SK-N-SH (cell line): ENCODE data around the gene PRM1. TPM values are rescaled to one million over a fixed set of nuclear protein-coding genes. Genes with fewer than 3 reads are reported as not detected.

Experiments used
- CTCF ChIA-PET: fragments of 300-600, 350-600 bp; formaldehyde crosslinking; extraction: SDS; loops from one replicate; lab custom pipeline; 2021; lab: Yijun Ruan, JAX
- POLR2A ChIA-PET: fragments of 350-600 bp; sonication (Branson Sonifier 250); formaldehyde crosslinking; extraction: SDS; loops from one replicate; lab custom pipeline; 2020; ENCODE audit warnings: antibody characterized with exemption, inconsistent platforms; lab: Yijun Ruan, JAX
- DNase-seq: peaks from one replicate; pipeline ENCODE4 v3.0.0; 2012
- H2AFZ ChIP-seq: fragments of 200-600 bp; sonication (generic); 2 replicates; pipeline ENCODE4 v1.8.1; 2016; ENCODE audit warnings: antibody characterized with exemption, mild to moderate bottlenecking, low read depth
- H3F3A ChIP-seq: fragments of 200-600 bp; sonication (generic); replicated peaks from 2 replicates; pipeline ENCODE3; 2016; ENCODE audit warnings: antibody characterized with exemption, mild to moderate bottlenecking; ENCODE audit not compliant: insufficient read depth
- H3K27ac ChIP-seq, 2 experiments: fragments of 200-500 bp in 1 of 2; fragments of 200-600 bp in 1 of 2; sonication (Bioruptor generic) in 1 of 2; sonication (generic), shearing (Covaris generic) in 1 of 2; 2 replicates each; pipeline versions ENCODE4 v1.5.1 to v1.6.1; 2014 to 2016; ENCODE audit warnings: low read depth in 2 of 2, inconsistent platforms in 1 of 2, low read length in 1 of 2, mild to moderate bottlenecking in 1 of 2, mixed read lengths in 1 of 2
- H3K27me3 ChIP-seq: fragments of 200-600 bp; sonication (generic), shearing (Covaris generic); 2 replicates; pipeline ENCODE4 v1.6.1; 2016; ENCODE audit warnings: mixed run types; ENCODE audit not compliant: insufficient read depth
- H3K36me3 ChIP-seq, 2 experiments: fragments of 200-500 bp in 1 of 2; fragments of 200-600 bp in 1 of 2; sonication (Bioruptor generic) in 1 of 2; sonication (generic) in 1 of 2; replicated peaks in 1 of 2; 2 replicates each; pipeline versions ENCODE3 to v1.5.1; 2014 to 2016; ENCODE audit warnings: low read length in 1 of 2, mild to moderate bottlenecking in 1 of 2; ENCODE audit not compliant: insufficient read depth in 2 of 2, control insufficient read depth in 1 of 2
- H3K4me1 ChIP-seq, 2 experiments: fragments of 200-500 bp in 1 of 2; fragments of 200-600 bp in 1 of 2; sonication (Bioruptor generic) in 1 of 2; sonication (generic), shearing (Covaris generic) in 1 of 2; 2 replicates each; pipeline versions ENCODE4 v1.5.1 to v1.6.1; 2014 to 2016; ENCODE audit warnings: low read depth in 1 of 2, low read length in 1 of 2, mixed run types in 1 of 2; ENCODE audit not compliant: insufficient read depth in 2 of 2, control insufficient read depth in 1 of 2
- H3K4me2 ChIP-seq: fragments of 200-600 bp; sonication (generic), shearing (Covaris generic); 2 replicates; pipeline ENCODE4 v1.6.1; 2017; ENCODE audit warnings: mixed run types
- H3K4me3 ChIP-seq, 2 experiments: fragments of 200-500 bp in 1 of 2; fragments of 200-600 bp in 1 of 2; sonication (Bioruptor generic) in 1 of 2; sonication (generic), shearing (Covaris generic) in 1 of 2; 2 replicates each; pipeline versions ENCODE4 v1.5.1 to v1.8.1; 2014 to 2016; ENCODE audit warnings: low read depth in 2 of 2, inconsistent platforms in 1 of 2, low read length in 1 of 2, mild to moderate bottlenecking in 1 of 2, mixed read lengths in 1 of 2, moderate library complexity in 1 of 2
- H3K79me2 ChIP-seq: fragments of 200-600 bp; sonication (generic); 2 replicates; pipeline ENCODE4 v1.8.1; 2017; ENCODE audit warnings: mild to moderate bottlenecking; ENCODE audit not compliant: insufficient read depth
- H3K9ac ChIP-seq: fragments of 200-600 bp; sonication (generic); 2 replicates; pipeline ENCODE4 v1.6.1; 2017; ENCODE audit warnings: mixed run types
- H3K9me2 ChIP-seq: fragments of 200-600 bp; sonication (generic); 2 replicates; pipeline ENCODE4 v1.6.1; 2017; ENCODE audit warnings: mixed run types
- H3K9me3 ChIP-seq: fragments of 200-600 bp; sonication (generic); 2 replicates; pipeline ENCODE4 v1.6.1; 2017; ENCODE audit warnings: mixed run types, mild to moderate bottlenecking, moderate library complexity
- H4K20me1 ChIP-seq: fragments of 200-600 bp; sonication (generic); 2 replicates; pipeline ENCODE4 v1.6.1; 2017; ENCODE audit warnings: mild to moderate bottlenecking, mixed run types; ENCODE audit not compliant: insufficient read depth
- EZH2phosphoT487 ChIP-seq: fragments of 200-600 bp; sonication (generic); IDR thresholded peaks from 2 replicates; pipeline ENCODE4 v1.6.1; 2017; ENCODE audit warnings: low read depth, mixed run types, mild to moderate bottlenecking, antibody characterized with exemption, moderate library complexity, borderline replicate concordance
- FOXJ3 ChIP-seq: sonication (generic); formaldehyde crosslinking; IDR thresholded peaks from 2 replicates; pipeline ENCODE4 v1.5.1; 2020; ENCODE audit warnings: mild to moderate bottlenecking, missing genetic modification reagents
- FOXM1 ChIP-seq: IDR thresholded peaks from 2 replicates; pipeline ENCODE4 v1.4.0; 2012; ENCODE audit warnings: low read depth, mild to moderate bottlenecking
- GABPA ChIP-seq: IDR thresholded peaks from 2 replicates; pipeline ENCODE4 v1.4.0; 2012; ENCODE audit warnings: low read depth, mild to moderate bottlenecking
- MXI1 ChIP-seq: IDR thresholded peaks from 2 replicates; pipeline ENCODE4 v1.6.1; 2012; ENCODE audit warnings: mild to moderate bottlenecking, low read depth, low read length, improper control_type of control experiment
- NRF1 ChIP-seq: IDR thresholded peaks from 2 replicates; pipeline ENCODE4 v1.6.1; 2012; ENCODE audit warnings: low read depth, mild to moderate bottlenecking, low read length
- POLR2AphosphoS5 ChIP-seq: IDR thresholded peaks from 2 replicates; pipeline ENCODE4 v1.6.1; 2012; ENCODE audit warnings: low read depth, low read length
- RAD21 ChIP-seq: IDR thresholded peaks from 2 replicates; pipeline ENCODE4 v1.6.1; 2012; ENCODE audit warnings: mild to moderate bottlenecking, low read length
- RCOR1 ChIP-seq: fragments of 150-350 bp; IDR thresholded peaks from 2 replicates; pipeline ENCODE4 v1.6.1; 2017; ENCODE audit warnings: antibody characterized with exemption, low read length
- RFX5 ChIP-seq: IDR thresholded peaks from 2 replicates; pipeline ENCODE4 v1.6.1; 2012; ENCODE audit warnings: mild to moderate bottlenecking, improper control_type of control experiment, low read length
- SIN3A ChIP-seq: IDR thresholded peaks from 2 replicates; pipeline ENCODE4 v1.6.1; 2012; ENCODE audit warnings: low read depth, mild to moderate bottlenecking, low read length, moderate library complexity, borderline replicate concordance
- TAF1 ChIP-seq: IDR thresholded peaks from 2 replicates; pipeline ENCODE4 v1.6.1; 2012; ENCODE audit warnings: low read depth, mild to moderate bottlenecking, low read length, moderate library complexity, borderline replicate concordance
- TEAD4 ChIP-seq: IDR thresholded peaks from 2 replicates; pipeline ENCODE4 v1.4.0; 2012; ENCODE audit warnings: mild to moderate bottlenecking, borderline replicate concordance; ENCODE audit not compliant: insufficient read depth
- YY1 ChIP-seq: IDR thresholded peaks from 2 replicates; pipeline ENCODE4 v1.4.0; 2012; ENCODE audit warnings: low read depth, mild to moderate bottlenecking
- WGBS: methylation state at CpG from one replicate; pipeline ENCODE4 v1.1.6; 2017; ENCODE audit warnings: low lambda C conversion rate; 5-methylcytosine and 5-hydroxymethylcytosine counted together
- polyA plus RNA-seq, 3 experiments: library from polyadenylated mRNA; depleted of rRNA; stranded (reverse); fragments of >200 nt; gene quantifications; 2 replicates each; pipeline ENCODE4 v1.2.3, GENCODE V29; 2012
- TF ChIP-seq, protein P1 (sequence below): fragments of 150-350 bp; IDR thresholded peaks from 2 replicates; pipeline ENCODE4 v1.6.1; 2017; ENCODE audit warnings: antibody characterized with exemption, low read length, low read depth, borderline replicate concordance
- TF ChIP-seq, protein P2 (sequence below): IDR thresholded peaks from 2 replicates; pipeline ENCODE4 v1.4.0; 2012; ENCODE audit warnings: low read depth, borderline replicate concordance
- TF ChIP-seq, protein P3 (sequence below): fragments of 150-350 bp; IDR thresholded peaks from 2 replicates; pipeline ENCODE4 v1.6.1; 2016; ENCODE audit warnings: mild to moderate bottlenecking, low read depth, low read length
- TF ChIP-seq, protein P4 (sequence below): IDR thresholded peaks from 2 replicates; pipeline ENCODE4; 2012

The PRM1 gene
- polyA plus RNA-seq, 1 of the 3 experiments (the other 2 are of a cell fraction) = not detected

DNA sequence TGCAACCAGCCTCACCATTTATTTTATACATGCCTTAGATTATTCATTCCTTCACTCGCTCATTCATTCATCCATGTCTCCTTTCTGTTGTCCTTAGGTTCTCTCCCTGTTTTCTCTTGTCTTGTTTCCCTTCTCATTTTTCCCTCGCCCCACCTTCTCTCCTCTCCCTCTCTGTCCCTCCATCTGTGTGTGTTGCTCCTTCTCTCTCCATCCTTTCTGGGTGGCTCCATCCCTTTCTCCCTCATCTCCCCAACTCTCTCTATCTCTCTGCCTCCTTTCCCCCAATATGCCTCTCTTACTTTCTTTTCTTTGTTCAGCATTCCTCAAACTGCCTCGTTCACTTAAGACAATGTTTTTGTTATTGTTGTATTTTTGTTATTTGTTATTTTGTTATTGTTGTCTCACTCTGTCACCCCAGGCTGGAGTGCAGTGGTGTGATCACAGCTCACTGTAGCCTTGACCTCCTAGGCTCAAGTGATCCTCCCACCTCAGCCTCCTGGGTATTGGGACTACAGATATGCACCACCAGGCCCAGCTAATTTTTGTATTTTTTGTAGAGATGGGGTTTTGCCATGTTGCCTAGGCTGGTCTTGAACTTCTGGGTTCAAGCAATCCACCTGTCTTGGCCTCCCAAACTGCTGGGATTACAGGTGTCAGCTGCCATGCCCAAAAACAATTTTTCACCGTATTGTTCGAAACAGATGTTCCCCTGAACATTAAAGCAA lies 39.5 kb downstream of the PRM1 start:
- Histone ChIP-seq H3K79me2 (no peaks in the 10 kb centered on the region), H3K27me3 (no peaks in the 10 kb centered on the region), H3K4me1 (no peaks in the 10 kb centered on the region), H3K4me2 (no peak overlapping the region), H2AFZ (no peak overlapping the region), H3K4me3 (no peak overlapping the region), H3K36me3 (no peaks in the 10 kb centered on the region), H4K20me1 (no peaks in the 10 kb centered on the region), H3K9me3 (no peaks in the 10 kb centered on the region), H3K9ac (no peak overlapping the region), H3F3A (no peaks in the 10 kb centered on the region), H3K27ac (no peak overlapping the region), H3K9me2 (no peaks in the 10 kb centered on the region)
- TF ChIP-seq, protein P1, sequence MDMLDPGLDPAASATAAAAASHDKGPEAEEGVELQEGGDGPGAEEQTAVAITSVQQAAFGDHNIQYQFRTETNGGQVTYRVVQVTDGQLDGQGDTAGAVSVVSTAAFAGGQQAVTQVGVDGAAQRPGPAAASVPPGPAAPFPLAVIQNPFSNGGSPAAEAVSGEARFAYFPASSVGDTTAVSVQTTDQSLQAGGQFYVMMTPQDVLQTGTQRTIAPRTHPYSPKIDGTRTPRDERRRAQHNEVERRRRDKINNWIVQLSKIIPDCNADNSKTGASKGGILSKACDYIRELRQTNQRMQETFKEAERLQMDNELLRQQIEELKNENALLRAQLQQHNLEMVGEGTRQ = no peak
- TF ChIP-seq, protein P2, sequence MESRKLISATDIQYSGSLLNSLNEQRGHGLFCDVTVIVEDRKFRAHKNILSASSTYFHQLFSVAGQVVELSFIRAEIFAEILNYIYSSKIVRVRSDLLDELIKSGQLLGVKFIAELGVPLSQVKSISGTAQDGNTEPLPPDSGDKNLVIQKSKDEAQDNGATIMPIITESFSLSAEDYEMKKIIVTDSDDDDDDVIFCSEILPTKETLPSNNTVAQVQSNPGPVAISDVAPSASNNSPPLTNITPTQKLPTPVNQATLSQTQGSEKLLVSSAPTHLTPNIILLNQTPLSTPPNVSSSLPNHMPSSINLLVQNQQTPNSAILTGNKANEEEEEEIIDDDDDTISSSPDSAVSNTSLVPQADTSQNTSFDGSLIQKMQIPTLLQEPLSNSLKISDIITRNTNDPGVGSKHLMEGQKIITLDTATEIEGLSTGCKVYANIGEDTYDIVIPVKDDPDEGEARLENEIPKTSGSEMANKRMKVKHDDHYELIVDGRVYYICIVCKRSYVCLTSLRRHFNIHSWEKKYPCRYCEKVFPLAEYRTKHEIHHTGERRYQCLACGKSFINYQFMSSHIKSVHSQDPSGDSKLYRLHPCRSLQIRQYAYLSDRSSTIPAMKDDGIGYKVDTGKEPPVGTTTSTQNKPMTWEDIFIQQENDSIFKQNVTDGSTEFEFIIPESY = no peak
- no peak for TF ChIP-seq NRF1
- no peak for TF ChIP-seq GABPA
- TF ChIP-seq RAD21 = no peak
- 88% methylated on average over 5 of the region's 5 CpGs for WGBS
- ChIA-PET CTCF (interaction anchor here (3.8 kb wide), 1 partner anchor 15 kb away, joined by 16 read pairs; the partner anchor contains the start of gene SOCS1), POLR2A (no interaction called here)
- no peak for DNase-seq

DNA sequence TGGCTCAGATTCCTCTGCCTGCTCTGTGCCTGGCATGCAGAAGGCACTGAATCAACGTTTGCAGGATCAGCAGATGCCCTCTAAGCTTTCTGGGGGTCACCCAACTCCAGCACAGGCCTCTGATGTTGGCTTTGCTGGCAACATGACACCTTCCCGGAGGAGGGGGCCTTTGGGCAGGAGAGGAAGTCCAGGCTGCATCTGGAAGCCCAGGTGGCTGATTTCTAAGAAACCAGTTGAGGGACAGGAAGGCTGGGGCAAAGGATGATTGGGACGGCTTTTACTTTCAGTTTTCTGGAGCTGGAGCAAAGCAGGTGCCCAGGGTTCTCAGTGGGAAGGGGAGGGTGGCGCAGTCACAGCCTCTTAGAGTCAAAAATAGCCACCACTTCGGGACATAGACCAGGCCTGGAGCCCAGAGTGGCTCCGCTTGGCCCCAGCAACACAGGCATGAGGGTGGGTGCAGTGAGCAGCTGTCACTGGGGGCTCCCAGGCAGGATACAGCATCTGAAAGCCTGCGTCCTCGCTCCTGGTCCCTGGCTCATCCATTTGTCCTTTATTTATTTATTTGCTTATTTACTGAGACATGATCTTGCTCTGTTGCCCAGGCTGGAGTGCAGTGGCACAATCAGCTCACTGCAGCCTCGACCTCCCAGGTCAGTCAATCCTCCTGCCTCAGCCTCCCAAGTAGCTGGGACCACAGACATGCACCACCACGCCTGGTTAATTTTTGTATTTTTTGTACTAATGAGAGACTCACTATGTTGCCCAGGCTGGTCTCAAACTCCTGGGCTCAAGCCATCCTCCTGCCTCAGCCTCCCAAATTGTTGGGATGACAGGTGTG lies 40.3 kb downstream of the PRM1 start:
- H3K9me2 ChIP-seq = no peaks in the 10 kb centered on the region
- TF ChIP-seq, protein P2 = no peak
- TF ChIP-seq POLR2AphosphoS5 (no peak), RCOR1 (no peak), TAF1 (no peak), RFX5 (no peak), EZH2phosphoT487 (no peak), MXI1 (no peak), YY1 (no peak), FOXJ3 (CRISPR knock-in tag) (no peak), TEAD4 (no peak), SIN3A (no peak), FOXM1 (no peak), GABPA (no peak)
- TF ChIP-seq, protein P3, sequence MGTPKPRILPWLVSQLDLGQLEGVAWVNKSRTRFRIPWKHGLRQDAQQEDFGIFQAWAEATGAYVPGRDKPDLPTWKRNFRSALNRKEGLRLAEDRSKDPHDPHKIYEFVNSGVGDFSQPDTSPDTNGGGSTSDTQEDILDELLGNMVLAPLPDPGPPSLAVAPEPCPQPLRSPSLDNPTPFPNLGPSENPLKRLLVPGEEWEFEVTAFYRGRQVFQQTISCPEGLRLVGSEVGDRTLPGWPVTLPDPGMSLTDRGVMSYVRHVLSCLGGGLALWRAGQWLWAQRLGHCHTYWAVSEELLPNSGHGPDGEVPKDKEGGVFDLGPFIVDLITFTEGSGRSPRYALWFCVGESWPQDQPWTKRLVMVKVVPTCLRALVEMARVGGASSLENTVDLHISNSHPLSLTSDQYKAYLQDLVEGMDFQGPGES = no peak
- TF ChIP-seq, protein P4, sequence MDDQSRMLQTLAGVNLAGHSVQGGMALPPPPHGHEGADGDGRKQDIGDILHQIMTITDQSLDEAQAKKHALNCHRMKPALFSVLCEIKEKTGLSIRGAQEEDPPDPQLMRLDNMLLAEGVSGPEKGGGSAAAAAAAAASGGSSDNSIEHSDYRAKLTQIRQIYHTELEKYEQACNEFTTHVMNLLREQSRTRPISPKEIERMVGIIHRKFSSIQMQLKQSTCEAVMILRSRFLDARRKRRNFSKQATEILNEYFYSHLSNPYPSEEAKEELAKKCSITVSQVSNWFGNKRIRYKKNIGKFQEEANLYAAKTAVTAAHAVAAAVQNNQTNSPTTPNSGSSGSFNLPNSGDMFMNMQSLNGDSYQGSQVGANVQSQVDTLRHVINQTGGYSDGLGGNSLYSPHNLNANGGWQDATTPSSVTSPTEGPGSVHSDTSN = no peak
- H3K27ac ChIP-seq = no peak overlapping the region
- H2AFZ ChIP-seq = no peak overlapping the region
- no peaks in the 10 kb centered on the region for H3K4me1 ChIP-seq
- H4K20me1 ChIP-seq = no peaks in the 10 kb centered on the region
- no peaks in the 10 kb centered on the region for H3K36me3 ChIP-seq
- H3K27me3 ChIP-seq = no peaks in the 10 kb centered on the region
- no peak overlapping the region for H3K9ac ChIP-seq
- no peak overlapping the region for H3K4me2 ChIP-seq
- H3K79me2 ChIP-seq = no peaks in the 10 kb centered on the region
- ChIA-PET CTCF (interaction anchor here (0.7 to 3.8 kb wide), 3 partner anchors 16 to 270 kb away, joined by 3 to 16 read pairs (median 3); partner anchors contain the start of gene SOCS1), POLR2A (no interaction called here)
- H3K4me3 ChIP-seq = no peak overlapping the region
- H3K9me3 ChIP-seq = no peaks in the 10 kb centered on the region
- H3F3A ChIP-seq = no peaks in the 10 kb centered on the region
- WGBS = 67% methylated on average over 7 of the region's 10 CpGs
- DNase-seq = no peak
